Measurements from ENCODE around the gene CEACAM5. TPM values are rescaled to one million over a fixed set of nuclear protein-coding genes. Genes with fewer than 3 reads are reported as not detected.
A peak's percentile ranks its signal among the peaks of the same experiment; 100 is the strongest.

The CEACAM5 gene
- total RNA-seq, 1 experiment from 2014 or later, result 1.3 TPM

GRCh38 chr19:41694196-41694595, 14.2 kb upstream of the CEACAM5 start:
- no peak overlapping the region for H3K4me3 Mint-ChIP-seq (ENCODE audit: unreplicated experiment)
- no peak for TF ChIP-seq CTCF (IDR thresholded peaks at IDR 0.05; ENCODE audit: insufficient read depth in 1 of 2, low read depth in 1 of 2, low read length in 1 of 2, severe bottlenecking in 1 of 2, unreplicated experiment in 1 of 2)
- peaks cover 4% of the 10 kb centered on the region for H3K27me3 Mint-ChIP-seq (ENCODE audit: insufficient read depth, unreplicated experiment)
- no peaks in the 10 kb centered on the region for H3K9me3 Mint-ChIP-seq (ENCODE audit: unreplicated experiment)
- intact Hi-C loops (cut with micrococcal nuclease; ENCODE audit: unreplicated experiment), result no loop called here
- no peak overlapping the region for H3K27ac Mint-ChIP-seq (ENCODE audit: unreplicated experiment)
- CTCF ChIA-PET, result no interaction called here
- Histone ChIP-seq H3K4me1 (peaks cover 5% of the 10 kb centered on the region; the same call in 1 of the 2 replicates), H3K36me3 (ENCODE audit: control insufficient read depth, insufficient read depth, low read length) (no peaks in the 10 kb centered on the region), H3K27me3 (replicated peaks; ENCODE audit: control insufficient read depth, insufficient read depth, low read length) (no peaks in the 10 kb centered on the region), H3K4me3 (ENCODE audit: low read depth, low read length) (no peak overlapping the region), H3K9me3 (0 out of 2 replicates have a peak, but pooled peaks cover 4% of the 10 kb centered on the region)
- H3K4me1 Mint-ChIP-seq (ENCODE audit: low read depth, unreplicated experiment), result peaks cover 18% of the 10 kb centered on the region
- POLR2A ChIA-PET, result no interaction called here
- H3K36me3 Mint-ChIP-seq (ENCODE audit: insufficient read depth, unreplicated experiment), result no peaks in the 10 kb centered on the region
- BruUV-seq (replicated peaks), result no TSS peak
- DNase-seq, result no peak

- H3K9me3 Mint-ChIP-seq (ENCODE audit: unreplicated experiment), result no peaks in the 10 kb centered on the region
- H3K27me3 ChIP-seq (replicated peaks; ENCODE audit: control insufficient read depth, insufficient read depth, low read length), result no peaks in the 10 kb centered on the region
- intact Hi-C loops (cut with micrococcal nuclease; ENCODE audit: unreplicated experiment), result no loop called here
- no peaks in the 10 kb centered on the region for H3K36me3 Mint-ChIP-seq (ENCODE audit: insufficient read depth, unreplicated experiment)
- no peak overlapping the region for H3K27ac Mint-ChIP-seq (ENCODE audit: unreplicated experiment)
- BruUV-seq (replicated peaks), result no TSS peak
- no peak overlapping the region for H3K4me3 ChIP-seq (ENCODE audit: low read depth, low read length)
- H3K4me1 Mint-ChIP-seq (ENCODE audit: low read depth, unreplicated experiment), result peaks cover 21% of the 10 kb centered on the region
- H3K27me3 Mint-ChIP-seq (ENCODE audit: insufficient read depth, unreplicated experiment), result peaks cover 4% of the 10 kb centered on the region
- TF ChIP-seq CTCF (IDR thresholded peaks at IDR 0.05; ENCODE audit: insufficient read depth in 1 of 2, low read depth in 1 of 2, low read length in 1 of 2, severe bottlenecking in 1 of 2, unreplicated experiment in 1 of 2), result no peak
- H3K4me3 Mint-ChIP-seq (ENCODE audit: unreplicated experiment), result no peak overlapping the region
- H3K36me3 ChIP-seq (ENCODE audit: control insufficient read depth, insufficient read depth, low read length), result no peaks in the 10 kb centered on the region
- DNase-seq, result peak in 1 of 2 experiments; percentile 20
- ChIA-PET POLR2A (interaction anchor here (0.5 kb wide), 1 partner anchor 39 kb away, joined by 3 read pairs; no protein-coding TSS in a partner anchor), CTCF (no interaction called here)
- 0 out of 2 replicates have a peak, but pooled peaks cover 4% of the 10 kb centered on the region for H3K9me3 ChIP-seq
- peaks cover 10% of the 10 kb centered on the region; the same call in 1 of the 2 replicates for H3K4me1 ChIP-seq
Measured at GRCh38 chr19:41694831-41695635, 13.4 kb upstream of the CEACAM5 start.

- CTCF ChIA-PET, result no interaction called here
- H3K27me3 Mint-ChIP-seq (ENCODE audit: insufficient read depth, unreplicated experiment), result peaks cover 4% of the 10 kb centered on the region
Measured at GRCh38 chr19:41695745-41696144, 12.7 kb upstream of the CEACAM5 start.

More at GRCh38 chr19:41695745-41696144, 12.7 kb upstream of the CEACAM5 start:
- POLR2A ChIA-PET, result no interaction called here
- Histone ChIP-seq H3K36me3 (ENCODE audit: control insufficient read depth, insufficient read depth, low read length) (no peaks in the 10 kb centered on the region), H3K4me1 (peaks cover 10% of the 10 kb centered on the region; the same call in 1 of the 2 replicates), H3K4me3 (ENCODE audit: low read depth, low read length) (no peak overlapping the region), H3K27me3 (replicated peaks; ENCODE audit: control insufficient read depth, insufficient read depth, low read length) (no peaks in the 10 kb centered on the region), H3K9me3 (0 out of 2 replicates have a peak, but pooled peaks cover 4% of the 10 kb centered on the region)
- no peak overlapping the region for H3K4me3 Mint-ChIP-seq (ENCODE audit: unreplicated experiment)
- no peak overlapping the region for H3K27ac Mint-ChIP-seq (ENCODE audit: unreplicated experiment)
- peaks cover 21% of the 10 kb centered on the region for H3K4me1 Mint-ChIP-seq (ENCODE audit: low read depth, unreplicated experiment)
- H3K36me3 Mint-ChIP-seq (ENCODE audit: insufficient read depth, unreplicated experiment), result no peaks in the 10 kb centered on the region
- H3K9me3 Mint-ChIP-seq (ENCODE audit: unreplicated experiment), result no peaks in the 10 kb centered on the region
- no peak for TF ChIP-seq CTCF (IDR thresholded peaks at IDR 0.05; ENCODE audit: insufficient read depth in 1 of 2, low read depth in 1 of 2, low read length in 1 of 2, severe bottlenecking in 1 of 2, unreplicated experiment in 1 of 2)
- no TSS peak for BruUV-seq (replicated peaks)
- DNase-seq, result peak in 1 of 2 experiments; percentile 15
- intact Hi-C loops (cut with micrococcal nuclease; ENCODE audit: unreplicated experiment), result no loop called here
